NCI-H82 treated with DMSO at 0.1 percent for 48 hours (cell line): ENCODE measurements around the gene ZBTB17.
"Not testable (repeated sequence)": the region's sequence is repeated elsewhere in the genome, so short reads cannot be mapped to it uniquely, and the experiment has no call there.

ENCODE experiments used
- DNase-seq: peaks from one replicate; lab custom pipeline; 2025; ENCODE audit not compliant: unreplicated experiment; lab: John Stamatoyannopoulos, UW

ZBTB17 gene

GRCh38 chr1:15937146-15937545, 38.8 kb downstream of the ZBTB17 start:
- DNase-seq: no peak

- DNase-seq: no peak
Observed at GRCh38 chr1:15936025-15936424, 39.9 kb downstream of the ZBTB17 start.

DNA sequence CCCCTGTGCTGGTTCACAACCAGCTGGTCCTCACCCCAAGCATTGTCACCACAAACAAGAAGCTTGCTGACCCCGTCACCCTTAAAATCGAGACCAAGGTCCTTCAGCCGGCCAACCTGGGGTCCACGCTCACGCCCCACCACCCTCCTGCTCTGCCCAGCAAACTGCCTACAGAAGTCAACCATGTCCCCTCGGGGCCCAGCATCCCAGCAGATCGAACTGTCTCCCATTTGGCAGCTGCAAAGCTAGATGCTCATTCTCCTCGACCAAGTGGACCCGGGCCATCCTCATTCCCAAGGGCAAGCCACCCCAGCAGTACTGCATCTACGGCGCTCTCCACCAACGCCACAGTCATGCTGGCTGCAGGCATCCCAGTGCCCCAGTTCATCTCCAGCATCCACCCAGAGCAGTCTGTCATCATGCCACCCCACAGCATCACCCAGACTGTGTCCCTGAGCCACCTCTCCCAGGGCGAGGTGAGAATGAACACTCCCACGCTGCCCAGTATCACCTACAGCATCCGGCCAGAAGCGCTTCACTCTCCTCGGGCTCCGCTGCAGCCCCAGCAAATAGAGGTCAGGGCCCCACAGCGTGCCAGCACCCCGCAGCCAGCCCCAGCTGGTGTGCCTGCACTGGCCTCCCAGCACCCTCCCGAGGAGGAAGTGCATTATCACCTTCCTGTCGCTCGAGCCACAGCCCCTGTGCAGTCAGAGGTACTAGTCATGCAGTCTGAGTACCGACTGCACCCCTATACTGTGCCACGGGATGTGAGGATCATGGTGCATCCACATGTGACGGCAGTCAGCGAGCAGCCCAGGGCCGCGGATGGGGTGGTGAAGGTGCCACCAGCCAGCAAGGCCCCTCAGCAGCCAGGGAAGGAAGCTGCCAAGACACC, 40.6 kb downstream of the ZBTB17 start:
- DNase-seq: no peak

DNA sequence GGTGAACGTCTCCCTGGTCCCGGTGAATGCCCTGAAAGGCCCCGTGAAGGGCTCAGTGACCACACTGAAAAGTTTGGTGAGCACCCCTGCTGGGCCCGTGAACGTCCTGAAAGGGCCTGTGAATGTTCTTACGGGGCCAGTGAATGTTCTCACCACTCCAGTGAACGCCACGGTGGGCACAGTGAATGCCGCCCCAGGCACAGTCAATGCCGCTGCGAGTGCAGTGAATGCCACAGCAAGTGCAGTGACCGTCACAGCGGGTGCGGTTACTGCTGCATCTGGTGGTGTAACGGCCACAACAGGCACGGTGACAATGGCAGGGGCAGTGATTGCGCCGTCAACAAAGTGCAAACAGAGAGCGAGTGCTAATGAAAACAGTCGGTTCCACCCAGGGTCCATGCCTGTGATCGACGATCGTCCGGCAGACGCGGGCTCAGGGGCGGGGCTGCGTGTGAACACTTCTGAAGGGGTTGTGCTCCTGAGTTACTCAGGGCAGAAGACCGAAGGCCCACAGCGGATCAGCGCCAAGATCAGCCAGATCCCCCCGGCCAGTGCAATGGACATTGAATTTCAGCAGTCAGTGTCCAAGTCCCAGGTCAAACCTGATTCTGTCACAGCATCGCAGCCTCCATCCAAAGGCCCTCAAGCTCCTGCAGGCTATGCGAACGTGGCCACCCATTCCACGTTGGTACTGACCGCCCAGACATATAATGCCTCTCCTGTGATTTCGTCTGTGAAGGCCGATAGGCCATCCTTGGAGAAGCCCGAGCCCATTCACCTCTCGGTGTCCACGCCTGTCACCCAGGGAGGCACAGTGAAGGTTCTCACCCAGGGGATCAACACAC, 41.5 kb downstream of the ZBTB17 start:
- no peak for DNase-seq

GRCh38 chr1:15933684-15934083, 42.2 kb downstream of the ZBTB17 start:
- DNase-seq: no peak

- no peak for DNase-seq
Observed at GRCh38 chr1:15932612-15933011, 43.3 kb downstream of the ZBTB17 start.

DNA sequence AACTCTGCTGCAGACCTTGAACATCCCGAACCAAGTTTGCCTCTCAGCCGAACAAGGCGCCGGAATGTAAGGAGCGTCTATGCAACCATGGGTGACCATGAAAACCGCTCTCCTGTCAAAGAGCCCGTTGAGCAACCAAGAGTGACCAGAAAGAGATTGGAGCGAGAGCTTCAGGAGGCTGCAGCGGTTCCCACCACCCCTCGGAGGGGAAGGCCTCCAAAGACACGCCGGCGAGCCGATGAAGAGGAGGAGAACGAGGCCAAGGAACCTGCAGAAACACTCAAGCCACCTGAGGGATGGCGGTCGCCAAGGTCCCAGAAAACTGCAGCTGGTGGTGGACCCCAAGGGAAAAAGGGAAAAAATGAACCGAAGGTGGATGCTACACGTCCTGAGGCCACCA, 44.0 kb downstream of the ZBTB17 start:
- DNase-seq: no peak

DNA sequence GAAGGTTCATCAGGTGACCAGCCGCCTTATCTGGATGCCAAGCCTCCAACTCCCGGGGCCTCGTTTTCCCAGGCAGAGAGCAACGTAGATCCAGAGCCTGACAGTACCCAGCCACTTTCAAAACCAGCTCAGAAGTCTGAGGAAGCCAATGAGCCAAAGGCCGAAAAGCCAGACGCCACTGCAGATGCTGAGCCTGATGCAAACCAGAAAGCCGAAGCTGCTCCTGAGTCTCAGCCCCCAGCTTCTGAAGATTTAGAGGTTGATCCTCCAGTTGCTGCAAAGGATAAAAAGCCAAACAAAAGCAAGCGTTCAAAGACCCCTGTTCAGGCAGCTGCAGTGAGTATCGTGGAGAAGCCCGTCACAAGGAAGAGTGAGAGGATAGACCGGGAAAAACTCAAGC, 44.5 kb downstream of the ZBTB17 start:
- DNase-seq: no peak

DNA sequence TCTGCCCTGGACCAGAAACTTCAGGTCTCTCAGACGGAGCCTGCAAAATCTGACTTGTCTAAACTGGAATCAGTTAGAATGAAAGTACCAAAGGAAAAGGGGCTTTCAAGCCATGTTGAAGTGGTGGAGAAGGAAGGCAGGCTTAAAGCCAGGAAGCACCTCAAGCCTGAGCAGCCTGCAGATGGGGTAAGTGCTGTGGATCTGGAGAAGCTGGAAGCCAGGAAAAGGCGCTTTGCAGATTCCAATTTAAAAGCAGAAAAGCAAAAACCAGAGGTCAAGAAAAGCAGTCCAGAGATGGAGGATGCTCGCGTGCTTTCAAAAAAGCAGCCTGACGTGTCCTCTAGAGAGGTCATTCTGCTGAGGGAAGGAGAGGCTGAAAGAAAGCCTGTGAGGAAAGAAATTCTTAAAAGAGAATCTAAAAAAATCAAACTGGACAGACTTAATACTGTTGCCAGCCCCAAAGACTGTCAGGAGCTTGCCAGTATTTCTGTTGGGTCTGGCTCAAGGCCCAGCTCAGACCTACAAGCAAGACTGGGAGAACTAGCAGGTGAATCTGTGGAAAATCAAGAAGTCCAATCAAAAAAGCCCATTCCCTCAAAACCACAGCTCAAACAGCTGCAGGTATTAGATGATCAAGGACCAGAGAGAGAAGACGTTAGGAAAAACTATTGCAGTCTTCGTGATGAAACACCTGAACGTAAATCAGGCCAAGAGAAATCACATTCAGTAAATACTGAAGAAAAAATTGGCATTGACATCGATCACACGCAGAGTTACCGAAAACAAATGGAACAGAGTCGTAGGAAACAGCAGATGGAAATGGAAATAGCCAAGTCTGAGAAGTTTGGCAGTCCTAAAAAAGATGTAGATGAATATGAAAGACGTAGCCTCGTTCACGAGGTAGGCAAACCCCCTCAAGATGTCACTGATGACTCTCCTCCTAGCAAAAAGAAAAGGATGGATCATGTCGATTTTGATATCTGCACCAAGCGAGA, 46.6 kb downstream of the ZBTB17 start:
- no peak for DNase-seq

- DNase-seq: not testable (repeated sequence)
Observed at GRCh38 chr1:15926448-15926847, 49.5 kb downstream of the ZBTB17 start.

GRCh38 chr1:15923241-15923640, 52.7 kb downstream of the ZBTB17 start:
- DNase-seq: no peak

- DNase-seq: no peak
Observed at GRCh38 chr1:15918962-15919715, 56.8 kb downstream of the ZBTB17 start.

DNA sequence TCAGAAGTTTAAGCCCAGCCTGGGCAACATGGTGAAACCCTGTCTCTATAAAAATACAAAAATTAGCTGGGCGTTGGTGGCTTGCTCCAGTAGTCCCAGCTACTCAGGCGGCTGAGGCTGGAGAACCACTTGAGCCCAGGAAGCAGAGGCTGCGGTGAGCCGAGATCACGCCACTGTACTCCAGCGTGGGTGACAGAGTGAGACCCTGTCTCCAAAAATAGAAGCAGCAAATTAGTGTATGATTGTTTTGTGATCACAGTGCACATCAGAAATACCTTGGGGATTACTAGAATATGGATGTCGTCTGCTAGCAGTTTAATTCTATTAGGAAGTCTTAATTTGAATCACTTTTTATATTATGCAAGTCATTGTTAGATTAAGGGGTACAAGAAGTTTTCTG, 59.0 kb downstream of the ZBTB17 start:
- no peak for DNase-seq

- DNase-seq: no peak
Observed at GRCh38 chr1:15916417-15916816, 59.5 kb downstream of the ZBTB17 start.

DNA sequence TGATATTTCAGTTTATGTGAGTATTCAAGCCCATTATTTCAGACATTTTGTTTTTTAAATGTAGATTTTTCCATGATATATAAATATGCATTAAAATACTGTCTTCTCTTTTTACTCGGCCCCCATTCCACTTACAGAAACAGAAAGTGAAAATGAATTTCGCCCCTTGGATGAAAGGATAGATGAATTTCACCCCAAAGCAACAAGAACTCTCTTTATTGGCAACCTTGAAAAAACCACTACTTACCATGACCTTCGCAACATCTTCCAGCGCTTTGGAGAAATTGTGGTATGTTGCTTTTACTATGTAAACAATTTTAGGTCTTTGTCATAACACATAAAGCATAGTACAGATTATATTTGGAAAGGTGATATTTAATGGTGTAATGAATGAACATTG, 59.9 kb downstream of the ZBTB17 start:
- no peak for DNase-seq

GRCh38 chr1:15913607-15914006, 62.3 kb downstream of the ZBTB17 start:
- DNase-seq: not testable (repeated sequence)

DNA sequence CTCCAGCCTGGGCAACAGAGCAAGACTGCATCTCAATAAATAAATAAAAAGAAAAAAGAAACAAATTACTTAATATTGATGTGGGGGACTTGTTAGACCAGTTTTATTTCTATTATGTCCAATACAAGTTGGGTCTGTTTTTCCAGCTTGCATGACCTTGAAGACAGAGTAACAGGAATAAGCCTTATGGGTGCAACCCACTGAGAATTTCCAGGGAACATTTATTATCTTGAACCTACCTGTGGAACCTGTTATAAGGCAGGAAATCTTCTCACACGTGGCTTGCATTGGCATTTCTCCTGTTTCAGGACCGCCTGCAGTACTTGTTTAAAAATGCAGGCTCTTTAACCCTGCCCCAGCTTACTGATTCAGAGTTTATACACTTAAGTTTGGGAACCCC, 64.0 kb downstream of the ZBTB17 start:
- no peak for DNase-seq

DNA sequence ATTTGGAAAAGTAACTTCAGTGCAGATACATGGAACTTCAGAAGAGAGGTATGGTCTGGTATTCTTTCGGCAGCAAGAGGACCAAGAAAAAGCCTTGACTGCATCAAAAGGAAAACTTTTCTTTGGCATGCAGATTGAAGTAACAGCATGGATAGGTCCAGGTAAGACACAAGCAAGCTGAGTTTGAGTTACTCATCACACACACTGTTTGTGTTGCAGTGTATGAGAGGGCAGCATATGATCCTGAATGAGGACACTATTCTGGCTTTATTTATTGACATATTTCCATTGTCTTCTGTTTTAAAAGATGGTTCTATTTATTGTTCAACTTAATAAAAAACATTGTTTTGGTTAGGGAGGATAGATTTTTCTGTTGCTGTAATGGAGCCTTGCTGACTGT, 64.8 kb downstream of the ZBTB17 start:
- DNase-seq: no peak

DNA sequence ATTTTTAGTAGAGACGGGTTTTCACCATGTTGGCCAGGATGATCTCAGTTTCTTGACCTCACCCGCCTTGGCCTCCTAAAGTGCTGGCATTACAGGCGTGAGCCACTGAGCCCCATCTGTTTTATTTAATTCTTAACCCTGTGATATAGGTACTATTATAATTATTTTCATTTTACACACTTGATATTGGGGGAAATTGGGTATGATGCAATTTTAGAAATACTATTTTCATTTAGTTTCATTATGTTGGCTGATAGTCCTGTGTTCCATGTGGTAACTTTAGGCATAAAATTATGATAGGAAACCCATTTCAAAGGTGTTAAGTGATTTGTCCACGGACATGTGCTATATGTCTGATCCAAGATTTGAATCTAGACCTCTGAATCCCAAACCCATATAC, 67.3 kb downstream of the ZBTB17 start:
- no peak for DNase-seq

GRCh38 chr1:15902882-15903281, 73.0 kb downstream of the ZBTB17 start:
- DNase-seq: no peak
